Tibial nerve (tissue), 4 donors: Measurements from ENCODE around the gene SLC22A12. TPM values are rescaled to one million over a fixed set of nuclear protein-coding genes. Genes with fewer than 3 reads are reported as not detected.

Experiments used
- DNase-seq, 2 donors: peaks; one replicate each; pipeline ENCODE4 v3.0.0-alpha.2; 2019; ENCODE audit warnings: low spot score in 2 of 2
- H3K27ac ChIP-seq, 4 donors: fragments of 200-600 bp; sonication (generic) in 3 of 4; one replicate each; pipeline ENCODE4 v1.5.1; 2017 to 2019; ENCODE audit warnings: mild to moderate bottlenecking in 1 of 4
- H3K27me3 ChIP-seq, 2 donors: fragments of 200-600 bp; sonication (generic) in 1 of 2; one replicate each; pipeline versions ENCODE4 v1.5.1 to v1.6.0; 2017 to 2019
- H3K36me3 ChIP-seq, 3 donors: fragments of 200-600 bp; sonication (generic); one replicate each; pipeline ENCODE4 v1.5.1; 2018 to 2019
- H3K4me1 ChIP-seq, 4 donors: fragments of 200-600 bp; sonication (generic) in 3 of 4; one replicate each; pipeline ENCODE4 v1.5.1; 2017 to 2019
- H3K4me3 ChIP-seq, 4 donors: fragments of 200-600 bp; sonication (generic) in 3 of 4; one replicate each; pipeline ENCODE4 v1.5.1; 2017 to 2019; ENCODE audit warnings: mild to moderate bottlenecking in 1 of 4, moderate library complexity in 1 of 4
- H3K9me3 ChIP-seq, 4 donors: fragments of 200-600 bp; sonication (generic) in 3 of 4; one replicate each; pipeline ENCODE4 v1.5.1; 2017 to 2019
- CTCF ChIP-seq, 5 experiments: fragments of 200-600 bp in 3 of 5; fragments of 450-650 bp in 2 of 5; sonication (generic) in 3 of 5; IDR thresholded peaks; one replicate each; pipeline ENCODE4 v1.5.1; 2016 to 2019; ENCODE audit warnings: antibody characterized with exemption in 5 of 5, mild to moderate bottlenecking in 3 of 5, moderate library complexity in 2 of 5
- EP300 ChIP-seq, 2 donors: sonication (generic); formaldehyde crosslinking; IDR thresholded peaks; one replicate each; pipeline ENCODE4 v1.6.1; 2017; ENCODE audit warnings: antibody characterized with exemption in 2 of 2, mild to moderate bottlenecking in 1 of 2
- POLR2A ChIP-seq, 2 donors: fragments of 450-650 bp; IDR thresholded peaks; one replicate each; pipeline ENCODE4 v1.6.1; 2017; ENCODE audit warnings: antibody characterized with exemption in 2 of 2, mild to moderate bottlenecking in 2 of 2, moderate library complexity in 2 of 2
- WGBS, 2 donors: methylation state at CpG; one replicate each; pipeline ENCODE4 v1.1.5; 2018; 5-methylcytosine and 5-hydroxymethylcytosine counted together
- total RNA-seq, 4 donors: library from RNA; depleted of rRNA; stranded (reverse); fragments of >200 nt; gene quantifications; one replicate each; pipeline ENCODE4 v1.1.0, GENCODE V29; 2016

Gene SLC22A12
- total RNA-seq, 4 donors from 2014 or later: 0.30 TPM; not detected in 3

- TF ChIP-seq EP300 (IDR thresholded peaks at IDR 0.05): no peak
- TF ChIP-seq CTCF (IDR thresholded peaks at IDR 0.05): no peak
- no peak for TF ChIP-seq POLR2A (IDR thresholded peaks at IDR 0.05)
- H3K27me3 ChIP-seq: no peaks in the 10 kb centered on the region
- H3K4me3 ChIP-seq: no peak overlapping the region
- H3K36me3 ChIP-seq: no peaks in the 10 kb centered on the region
- H3K27ac ChIP-seq: no peak overlapping the region
- no peaks in the 10 kb centered on the region for H3K9me3 ChIP-seq
- 86 to 91% methylated on average over 6 of the region's 6 CpGs for WGBS, 2 donors
- peaks cover 0 to 3% (median 0%) of the 10 kb centered on the region in 4 donors for H3K4me1 ChIP-seq
- no peak for DNase-seq
Observed at GRCh38 chr11:64613648-64614047, 22.6 kb downstream of the SLC22A12 start.

DNA sequence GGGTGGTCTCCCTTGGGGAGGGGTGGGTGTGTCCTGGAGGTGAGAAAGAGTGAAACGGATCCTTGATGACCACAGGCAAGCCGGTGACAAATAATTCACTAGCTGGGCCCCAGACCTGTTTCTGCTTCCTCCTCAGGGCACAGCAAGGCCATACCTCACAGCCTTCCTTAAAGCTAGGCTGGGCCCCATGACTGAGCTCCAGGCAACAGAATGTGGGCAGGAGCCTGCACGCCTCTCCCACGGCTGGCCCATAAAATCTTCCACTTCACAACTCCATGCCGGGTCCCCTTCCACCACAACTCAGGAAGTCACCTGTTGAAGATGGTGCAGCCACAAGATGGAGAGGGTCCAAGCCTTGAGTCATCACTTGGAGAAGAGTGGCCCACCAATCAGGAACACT, 23.9 kb downstream of the SLC22A12 start:
- Histone ChIP-seq H3K27ac (no peak overlapping the region), H3K27me3 (no peaks in the 10 kb centered on the region), H3K4me3 (no peak overlapping the region), H3K36me3 (no peaks in the 10 kb centered on the region), H3K9me3 (no peaks in the 10 kb centered on the region), H3K4me1 (peaks cover 0 to 7% (median 0%) of the 10 kb centered on the region in 4 donors)
- DNase-seq: no peak
- 61 to 83% methylated on average over 4 to 5 of the region's 5 CpGs for WGBS, 2 donors
- no peak for TF ChIP-seq CTCF (IDR thresholded peaks at IDR 0.05)
- TF ChIP-seq POLR2A (IDR thresholded peaks at IDR 0.05): no peak
- TF ChIP-seq EP300 (IDR thresholded peaks at IDR 0.05): no peak

DNA sequence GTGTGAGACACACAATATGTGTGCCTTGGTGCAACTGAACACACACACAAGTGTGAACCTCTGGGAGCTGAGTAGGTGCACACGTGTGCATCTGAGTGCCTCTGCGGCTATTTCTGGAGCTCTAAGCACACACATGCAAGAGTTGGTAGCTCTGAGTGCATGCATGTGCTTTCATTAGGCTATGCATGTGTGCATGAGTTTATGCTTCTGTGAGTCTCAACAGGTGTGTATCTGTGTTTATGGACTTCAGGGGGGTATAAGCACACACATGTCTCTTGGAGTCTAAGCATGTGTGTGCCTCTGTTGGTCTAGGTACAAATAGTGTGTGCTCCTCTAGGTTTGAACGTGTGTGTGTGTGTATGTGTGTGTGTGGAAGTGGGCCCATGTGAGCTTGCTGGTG, 25.8 kb downstream of the SLC22A12 start:
- TF ChIP-seq POLR2A (IDR thresholded peaks at IDR 0.05) (no peak), EP300 (IDR thresholded peaks at IDR 0.05) (no peak), CTCF (IDR thresholded peaks at IDR 0.05) (no peak)
- H3K9me3 ChIP-seq: no peaks in the 10 kb centered on the region
- no peaks in the 10 kb centered on the region for H3K27me3 ChIP-seq
- H3K4me3 ChIP-seq: no peak overlapping the region
- peaks cover 0 to 18% (median 2%) of the 10 kb centered on the region in 4 donors for H3K4me1 ChIP-seq
- no peak for DNase-seq
- WGBS, 2 donors: 81 to 96% methylated on average over 3 of the region's 3 CpGs
- H3K36me3 ChIP-seq: no peaks in the 10 kb centered on the region
- H3K27ac ChIP-seq: no peak overlapping the region

GRCh38 chr11:64619196-64619595, 28.2 kb downstream of the SLC22A12 start:
- Histone ChIP-seq H3K27me3 (no peaks in the 10 kb centered on the region), H3K27ac (no peak overlapping the region), H3K36me3 (no peaks in the 10 kb centered on the region), H3K4me3 (no peak overlapping the region), H3K4me1 (peaks cover 0 to 18% (median 2%) of the 10 kb centered on the region in 4 donors), H3K9me3 (no peaks in the 10 kb centered on the region)
- no peak for DNase-seq
- TF ChIP-seq POLR2A (IDR thresholded peaks at IDR 0.05) (no peak), EP300 (IDR thresholded peaks at IDR 0.05) (no peak), CTCF (IDR thresholded peaks at IDR 0.05) (no peak)
- WGBS, 2 donors: 79 to 82% methylated on average over 4 of the region's 4 CpGs

DNA sequence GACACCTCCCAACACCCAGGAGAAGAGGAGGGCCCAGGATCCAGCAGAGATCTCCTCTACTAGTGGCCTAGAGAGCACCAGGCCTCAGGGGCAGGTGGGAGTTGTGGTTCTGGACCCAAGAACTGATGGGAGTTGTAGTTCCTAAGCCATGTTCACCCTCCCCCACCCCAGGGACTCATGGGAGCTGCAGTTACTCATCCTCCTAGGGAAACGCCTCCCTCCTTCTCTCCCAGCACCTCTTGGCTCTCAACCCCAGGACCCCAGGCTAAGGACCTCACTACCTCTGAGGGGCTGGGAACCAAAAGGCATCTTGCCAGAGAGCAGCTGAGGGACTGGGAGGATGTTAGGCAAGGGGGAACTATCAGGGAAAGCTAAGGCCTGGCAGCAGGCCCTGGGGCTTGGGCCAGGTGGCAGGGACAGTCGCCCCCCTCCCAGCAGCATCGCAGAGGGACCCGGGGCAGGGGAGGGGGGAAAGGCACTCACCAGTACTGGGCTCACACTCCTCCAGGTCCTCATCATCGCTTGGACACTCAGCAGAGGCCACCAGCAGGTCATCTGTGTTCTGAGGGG, 28.9 kb downstream of the SLC22A12 start:
- H3K36me3 ChIP-seq: no peaks in the 10 kb centered on the region
- DNase-seq: peak in 1 of 2 donors; percentile 20
- H3K9me3 ChIP-seq: no peaks in the 10 kb centered on the region
- H3K27me3 ChIP-seq: no peaks in the 10 kb centered on the region
- 30% methylated on average over 4 to 5 of the region's 5 CpGs for WGBS, 2 donors
- TF ChIP-seq CTCF (IDR thresholded peaks at IDR 0.05): no peak
- no peak for TF ChIP-seq POLR2A (IDR thresholded peaks at IDR 0.05)
- no peak for TF ChIP-seq EP300 (IDR thresholded peaks at IDR 0.05)
- H3K4me1 ChIP-seq: peaks cover 0 to 18% (median 2%) of the 10 kb centered on the region in 4 donors
- no peak overlapping the region for H3K4me3 ChIP-seq
- peak overlapping the region in 2 of 4 donors; percentile 30 to 53 for H3K27ac ChIP-seq
